GM06990 (cell line): ENCODE results near the gene HPN.

Experiments
- DNase-seq: peaks from one replicate; pipeline ENCODE4 v3.0.0-alpha.2; 2011; ENCODE audit not compliant: insufficient read length; ENCODE audit errors: extremely low read depth
- H3K27me3 ChIP-seq: replicated peaks from 2 replicates; pipeline ENCODE4 v1.6.0; 2011; ENCODE audit warnings: low read length; ENCODE audit not compliant: control insufficient read depth, insufficient read depth
- H3K36me3 ChIP-seq: 2 replicates; pipeline ENCODE4 v1.5.1; 2011; ENCODE audit warnings: low read length; ENCODE audit not compliant: control insufficient read depth, insufficient read depth
- H3K4me3 ChIP-seq: replicated peaks from 2 replicates; pipeline ENCODE4 v1.5.1; 2011; ENCODE audit warnings: low read depth, mild to moderate bottlenecking, control low read depth, low read length
- TF ChIP-seq, protein P1 (sequence below): IDR thresholded peaks from 2 replicates; pipeline ENCODE4 v1.5.1; 2011; ENCODE audit warnings: low read length, control low read depth, mild to moderate bottlenecking, inconsistent platforms; ENCODE audit not compliant: insufficient read depth, poor library complexity, severe bottlenecking

Gene HPN

DNA sequence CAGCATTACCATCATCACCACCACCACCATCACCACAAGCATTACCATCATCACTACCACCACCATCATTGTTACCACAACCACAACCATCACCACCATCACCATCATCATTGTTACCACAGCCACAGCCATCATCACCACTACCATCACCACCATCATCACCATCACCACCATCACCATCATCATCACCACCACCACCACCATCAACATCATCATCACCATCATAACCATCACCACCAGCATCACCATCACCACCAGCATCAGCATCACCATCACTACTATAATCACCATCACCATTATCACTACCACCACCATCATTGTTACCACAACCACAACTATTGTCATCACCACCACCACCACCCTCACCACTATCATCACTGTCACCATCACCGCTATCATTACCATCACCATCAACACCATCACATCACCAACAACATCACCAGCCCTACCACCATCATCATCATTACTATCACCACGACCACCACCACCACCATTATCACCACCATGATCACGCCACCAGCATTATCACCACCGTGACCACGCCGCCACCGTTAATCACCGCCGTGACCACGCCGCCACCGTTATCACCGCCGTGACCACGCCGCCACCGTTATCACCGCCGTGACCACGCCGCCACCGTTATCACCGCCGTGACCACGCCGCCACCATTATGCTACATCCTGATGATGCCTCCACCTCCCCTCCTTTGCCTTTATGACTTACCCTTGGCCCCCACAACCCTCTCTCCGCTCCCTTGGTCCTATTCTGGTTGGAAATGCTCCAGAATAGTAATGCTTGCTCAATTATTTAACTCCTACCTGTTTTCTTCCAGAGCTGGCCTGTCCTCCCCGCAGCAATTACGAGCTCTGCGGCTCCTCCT is 64.1 kb downstream of the HPN start:
- no peaks in the 10 kb centered on the region for H3K36me3 ChIP-seq
- H3K4me3 ChIP-seq = no peak overlapping the region
- no peaks in the 10 kb centered on the region for H3K27me3 ChIP-seq
- DNase-seq = no peak
- TF ChIP-seq, protein P1, sequence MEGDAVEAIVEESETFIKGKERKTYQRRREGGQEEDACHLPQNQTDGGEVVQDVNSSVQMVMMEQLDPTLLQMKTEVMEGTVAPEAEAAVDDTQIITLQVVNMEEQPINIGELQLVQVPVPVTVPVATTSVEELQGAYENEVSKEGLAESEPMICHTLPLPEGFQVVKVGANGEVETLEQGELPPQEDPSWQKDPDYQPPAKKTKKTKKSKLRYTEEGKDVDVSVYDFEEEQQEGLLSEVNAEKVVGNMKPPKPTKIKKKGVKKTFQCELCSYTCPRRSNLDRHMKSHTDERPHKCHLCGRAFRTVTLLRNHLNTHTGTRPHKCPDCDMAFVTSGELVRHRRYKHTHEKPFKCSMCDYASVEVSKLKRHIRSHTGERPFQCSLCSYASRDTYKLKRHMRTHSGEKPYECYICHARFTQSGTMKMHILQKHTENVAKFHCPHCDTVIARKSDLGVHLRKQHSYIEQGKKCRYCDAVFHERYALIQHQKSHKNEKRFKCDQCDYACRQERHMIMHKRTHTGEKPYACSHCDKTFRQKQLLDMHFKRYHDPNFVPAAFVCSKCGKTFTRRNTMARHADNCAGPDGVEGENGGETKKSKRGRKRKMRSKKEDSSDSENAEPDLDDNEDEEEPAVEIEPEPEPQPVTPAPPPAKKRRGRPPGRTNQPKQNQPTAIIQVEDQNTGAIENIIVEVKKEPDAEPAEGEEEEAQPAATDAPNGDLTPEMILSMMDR = no peak

- H3K27me3 ChIP-seq = no peaks in the 10 kb centered on the region
- no peak for DNase-seq
- TF ChIP-seq, protein P1 = no peak
- H3K4me3 ChIP-seq = no peak overlapping the region
- H3K36me3 ChIP-seq = no peaks in the 10 kb centered on the region
Observed at GRCh38 chr19:35106291-35106583, 64.7 kb downstream of the HPN start.

GRCh38 chr19:35106898-35107541 is 65.5 kb downstream of the HPN start:
- Histone ChIP-seq H3K27me3 (no peaks in the 10 kb centered on the region), H3K4me3 (no peak overlapping the region)

DNA sequence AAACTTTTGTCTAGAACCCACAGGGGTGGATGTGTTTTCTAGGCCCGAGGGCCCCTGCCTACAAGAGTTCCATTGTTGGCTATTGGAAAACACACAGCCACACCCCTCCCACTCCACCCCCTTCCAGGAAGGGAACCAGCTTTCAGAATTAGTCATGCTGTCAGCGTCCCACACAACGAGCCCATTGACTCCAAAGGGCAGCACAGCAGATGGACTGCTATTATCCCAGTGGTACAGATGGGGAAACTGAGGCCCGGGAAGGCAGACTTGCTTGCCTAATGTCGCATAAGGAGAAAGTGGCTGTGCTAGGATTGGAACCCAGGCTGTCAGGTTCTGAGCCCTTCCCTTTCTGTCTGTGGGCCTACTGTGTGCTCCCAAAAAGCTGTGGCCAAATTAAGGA is 66.0 kb downstream of the HPN start:
- Histone ChIP-seq H3K36me3 (no peaks in the 10 kb centered on the region), H3K4me3 (no peak overlapping the region), H3K27me3 (no peaks in the 10 kb centered on the region)
- no peak for DNase-seq
- TF ChIP-seq, protein P1 = no peak

More at GRCh38 chr19:35106898-35107541, 65.5 kb downstream of the HPN start:
- H3K36me3 ChIP-seq = no peaks in the 10 kb centered on the region
- TF ChIP-seq, protein P1 = no peak
- DNase-seq = no peak

DNA sequence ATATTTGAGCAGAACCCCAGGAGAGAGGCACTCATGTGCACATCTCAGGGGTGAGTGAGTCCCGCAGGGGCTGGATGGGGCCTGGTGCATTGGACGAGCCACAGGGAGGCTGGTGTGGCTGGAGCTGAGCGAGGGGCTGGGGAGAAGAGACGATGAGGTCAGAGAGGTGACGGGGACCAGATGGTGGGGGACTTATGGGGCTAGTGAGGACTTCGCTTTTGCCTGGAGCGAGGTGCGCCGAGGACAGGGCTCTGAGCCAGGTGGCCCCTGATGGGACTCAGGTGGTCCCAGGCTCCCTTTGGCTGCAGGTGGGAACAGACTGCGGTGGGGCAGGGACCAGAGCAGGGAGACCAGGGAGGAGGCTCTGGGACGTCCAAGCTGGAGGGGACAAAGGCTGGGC is 67.2 kb downstream of the HPN start:
- no peak overlapping the region for H3K4me3 ChIP-seq
- no peak for DNase-seq
- no peaks in the 10 kb centered on the region for H3K36me3 ChIP-seq
- H3K27me3 ChIP-seq = no peaks in the 10 kb centered on the region
- TF ChIP-seq, protein P1 = no peak
